Loucy (cell line): ENCODE data around the gene RTN3.

Experiments
- H2AFZ ChIP-seq: fragments of 200-600 bp; sonication (generic); 2 replicates; pipeline ENCODE4 v1.6.0; 2016; ENCODE audit warnings: antibody characterized with exemption, mild to moderate bottlenecking, low read length, moderate library complexity
- H3F3A ChIP-seq: fragments of 200-600 bp; 2 replicates; pipeline ENCODE4 v1.6.0; 2016; ENCODE audit warnings: antibody characterized with exemption, low read depth, mild to moderate bottlenecking
- H3K27me3 ChIP-seq: fragments of 200-600 bp; sonication (generic); 2 replicates; pipeline ENCODE4 v1.6.1; 2014; ENCODE audit warnings: low read length, mild to moderate bottlenecking; ENCODE audit not compliant: insufficient read depth, poor library complexity, severe bottlenecking
- H3K36me3 ChIP-seq: fragments of 200-600 bp; sonication (generic); 2 replicates; pipeline ENCODE4 v1.6.1; 2016; ENCODE audit warnings: low read length; ENCODE audit not compliant: insufficient read depth
- H3K4me1 ChIP-seq: fragments of 200-600 bp; sonication (generic); 2 replicates; pipeline ENCODE4 v1.5.1; 2014; ENCODE audit warnings: low read length, mild to moderate bottlenecking; ENCODE audit not compliant: insufficient read depth, poor library complexity, severe bottlenecking
- H3K4me2 ChIP-seq: fragments of 200-600 bp; sonication (generic); 2 replicates; pipeline ENCODE4 v1.6.0; 2014; ENCODE audit warnings: antibody characterized with exemption, low read length, low read depth, mild to moderate bottlenecking; ENCODE audit not compliant: poor library complexity, severe bottlenecking
- H3K4me3 ChIP-seq: fragments of 200-600 bp; sonication (generic); 2 replicates; pipeline ENCODE4 v1.5.1; 2014; ENCODE audit warnings: low read length, mild to moderate bottlenecking, mixed read lengths; ENCODE audit not compliant: poor library complexity, severe bottlenecking
- H3K79me2 ChIP-seq: fragments of 200-600 bp; sonication (generic); 2 replicates; pipeline ENCODE4 v1.6.1; 2014; ENCODE audit warnings: low read length; ENCODE audit not compliant: insufficient read depth
- H3K9ac ChIP-seq: fragments of 200-600 bp; sonication (generic); 2 replicates; pipeline ENCODE4 v1.6.0; 2014; ENCODE audit warnings: mild to moderate bottlenecking, low read depth, low read length, moderate library complexity; ENCODE audit not compliant: poor library complexity, severe bottlenecking
- H3K9me2 ChIP-seq: fragments of 200-600 bp; sonication (generic); replicated peaks from 2 replicates; pipeline ENCODE4 v1.6.1; 2016; ENCODE audit warnings: low read depth, low read length, mixed read lengths
- H3K9me3 ChIP-seq: fragments of 200-600 bp; sonication (generic); 2 replicates; pipeline ENCODE4 v1.6.1; 2014; ENCODE audit warnings: mild to moderate bottlenecking, antibody characterized with exemption, low read length, low read depth; ENCODE audit not compliant: insufficient read depth
- H4K20me1 ChIP-seq: fragments of 200-600 bp; sonication (generic); 2 replicates; pipeline ENCODE4 v1.6.0; 2014; ENCODE audit warnings: antibody characterized with exemption, low read length, mild to moderate bottlenecking; ENCODE audit not compliant: insufficient read depth, poor library complexity, severe bottlenecking
- CTCF ChIP-seq: fragments of 200-600 bp; sonication (generic); conservative IDR thresholded peaks from 2 replicates; pipeline ENCODE4 v1.5.1; 2014; ENCODE audit warnings: mild to moderate bottlenecking, antibody characterized with exemption, low read length
- EZH2phosphoT487 ChIP-seq: fragments of 200-600 bp; IDR thresholded peaks from 2 replicates; pipeline ENCODE4 v1.6.1; 2018; ENCODE audit warnings: antibody characterized with exemption, mild to moderate bottlenecking, moderate library complexity, borderline replicate concordance

Gene RTN3

GRCh38 chr11:63698976-63699733 lies 17.9 kb downstream of the RTN3 start:
- Histone ChIP-seq H3K79me2 (peaks cover 87% of the 10 kb centered on the region), H3K4me3 (no peak overlapping the region), H3K9me2 (no peaks in the 10 kb centered on the region), H3K4me1 (no peaks in the 10 kb centered on the region), H3K9me3 (no peaks in the 10 kb centered on the region; the same call in 1 of the 2 replicates), H3K4me2 (no peak overlapping the region), H3K27me3 (no peaks in the 10 kb centered on the region), H3K9ac (no peak overlapping the region), H3K36me3 (no peaks in the 10 kb centered on the region), H2AFZ (no peak overlapping the region), H3F3A (no peaks in the 10 kb centered on the region), H4K20me1 (peaks cover 32% of the 10 kb centered on the region)
- TF ChIP-seq CTCF (no peak), EZH2phosphoT487 (no peak)

GRCh38 chr11:63699896-63700295 lies 18.6 kb downstream of the RTN3 start:
- Histone ChIP-seq H3K9me3 (no peaks in the 10 kb centered on the region; the same call in 1 of the 2 replicates), H2AFZ (no peak overlapping the region), H3K4me3 (no peak overlapping the region), H3K36me3 (no peaks in the 10 kb centered on the region), H3K9ac (no peak overlapping the region), H3K79me2 (peaks cover 87% of the 10 kb centered on the region), H3K9me2 (no peaks in the 10 kb centered on the region), H3K4me2 (no peak overlapping the region), H3F3A (no peaks in the 10 kb centered on the region), H3K27me3 (no peaks in the 10 kb centered on the region), H4K20me1 (peaks cover 34% of the 10 kb centered on the region), H3K4me1 (no peaks in the 10 kb centered on the region)
- TF ChIP-seq EZH2phosphoT487 (no peak), CTCF (no peak)

- Histone ChIP-seq H3K79me2 (peaks cover 96% of the 10 kb centered on the region), H3K36me3 (no peaks in the 10 kb centered on the region; the same call in 1 of the 2 replicates), H2AFZ (no peak overlapping the region), H3K9me3 (no peaks in the 10 kb centered on the region; the same call in 1 of the 2 replicates), H3F3A (no peaks in the 10 kb centered on the region), H3K9ac (no peak overlapping the region), H3K4me1 (no peaks in the 10 kb centered on the region), H3K4me2 (no peak overlapping the region), H3K4me3 (no peak overlapping the region), H3K9me2 (no peaks in the 10 kb centered on the region), H4K20me1 (peaks cover 40% of the 10 kb centered on the region), H3K27me3 (no peaks in the 10 kb centered on the region)
- TF ChIP-seq EZH2phosphoT487, result no peak
- TF ChIP-seq CTCF, result no peak
Observed at GRCh38 chr11:63705526-63705925, 24.2 kb downstream of the RTN3 start.
